GM20000 (cell line): ENCODE results near the gene NDP.
A peak's percentile ranks its signal among the peaks of the same experiment; 100 is the strongest.

Experiments used
- DNase-seq: peaks from one replicate; pipeline ENCODE4 v3.0.0; 2012; ENCODE audit warnings: low spot score
- CTCF ChIP-seq: IDR thresholded peaks from 2 replicates; pipeline ENCODE4 v1.5.1; 2012; ENCODE audit warnings: mild to moderate bottlenecking, control low read depth; ENCODE audit errors: extremely low read depth, missing control alignments

The NDP gene

DNA sequence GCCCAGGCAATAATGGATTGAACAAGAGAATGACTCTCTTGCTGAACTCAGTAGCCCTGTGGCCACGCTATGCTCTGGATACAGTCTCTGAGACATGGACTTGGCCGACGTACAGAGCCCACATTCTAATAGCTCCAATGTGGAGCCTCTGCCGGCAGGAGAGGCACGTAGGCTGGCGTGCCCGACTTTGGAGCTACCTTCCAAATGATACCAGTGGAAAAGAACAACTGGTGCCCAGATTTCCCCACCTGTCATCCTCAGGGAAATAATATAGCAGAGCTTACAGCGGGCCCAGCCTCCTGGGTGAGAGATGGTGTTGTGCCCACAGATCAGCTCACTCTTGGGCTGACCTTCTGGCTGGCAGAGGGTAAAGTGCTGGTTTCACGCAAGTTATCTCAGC, 10.6 kb downstream of the NDP start:
- no peak for TF ChIP-seq CTCF
- DNase-seq, result no peak

GRCh38 chrX:43961699-43962098, 11.5 kb downstream of the NDP start:
- TF ChIP-seq CTCF, result no peak
- no peak for DNase-seq

GRCh38 chrX:43958529-43958928, 14.7 kb downstream of the NDP start:
- DNase-seq, result peak; percentile 13
- peak; percentile 30 for TF ChIP-seq CTCF

- no peak for DNase-seq
- no peak for TF ChIP-seq CTCF
These were observed 17.2 kb downstream of the NDP start for GRCh38 chrX:43956034-43956433.

DNA sequence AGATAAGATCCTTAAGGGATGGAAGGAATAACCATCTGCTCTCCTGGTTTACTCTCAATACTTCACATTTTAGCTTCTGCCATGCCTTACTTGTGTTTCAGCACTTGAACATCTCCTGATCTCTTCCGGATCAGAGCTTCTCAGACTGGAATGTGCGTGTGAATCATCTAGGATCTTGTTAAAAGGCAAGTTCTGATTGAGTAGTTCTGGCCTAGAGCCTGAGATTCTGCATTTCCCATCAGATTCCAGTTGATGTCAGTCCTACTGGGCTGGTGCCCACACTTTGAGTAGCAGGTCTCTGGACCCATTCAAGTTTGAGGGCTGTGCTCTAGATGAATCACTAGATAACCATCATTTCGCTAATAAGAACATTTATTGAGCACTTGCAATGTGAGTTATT, 20.0 kb downstream of the NDP start:
- DNase-seq, result no peak
- no peak for TF ChIP-seq CTCF

- no peak for TF ChIP-seq CTCF
- peak; percentile 2 for DNase-seq
These were observed 23.5 kb downstream of the NDP start for GRCh38 chrX:43949669-43950068.

DNA sequence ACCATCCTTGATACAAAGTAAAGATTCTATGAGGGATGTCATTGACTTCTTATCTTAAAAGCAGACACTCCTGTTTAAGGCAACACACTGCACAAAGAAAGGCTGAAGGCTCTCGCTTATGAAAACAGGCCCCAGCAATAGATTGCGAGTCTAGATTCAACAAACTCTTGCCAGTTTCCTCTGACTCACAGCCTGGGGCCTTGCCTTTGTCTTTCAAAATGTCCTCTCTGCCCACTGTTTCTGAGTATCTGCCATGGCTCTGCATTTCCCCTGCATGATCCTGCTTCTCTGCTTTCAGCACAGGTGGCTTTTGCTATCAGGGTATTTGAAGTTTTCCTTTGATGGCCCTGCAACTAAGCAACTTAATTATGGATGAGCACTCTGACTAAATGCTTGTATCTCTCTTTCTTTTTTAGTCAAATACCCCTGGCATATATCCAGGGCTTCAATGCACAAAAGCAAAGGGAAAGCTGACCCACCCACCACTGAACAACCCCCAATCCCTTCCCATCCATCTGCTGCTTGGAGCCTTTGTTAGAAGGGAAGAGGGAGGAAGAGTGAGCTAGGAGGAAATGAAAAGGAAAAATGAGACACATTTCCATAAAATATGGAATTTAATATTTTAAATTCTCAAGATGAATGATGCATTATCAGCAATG, 32.2 kb downstream of the NDP start:
- no peak for DNase-seq
- no peak for TF ChIP-seq CTCF
